ENCODE data around the gene PANX1.

PANX1 gene

DNA sequence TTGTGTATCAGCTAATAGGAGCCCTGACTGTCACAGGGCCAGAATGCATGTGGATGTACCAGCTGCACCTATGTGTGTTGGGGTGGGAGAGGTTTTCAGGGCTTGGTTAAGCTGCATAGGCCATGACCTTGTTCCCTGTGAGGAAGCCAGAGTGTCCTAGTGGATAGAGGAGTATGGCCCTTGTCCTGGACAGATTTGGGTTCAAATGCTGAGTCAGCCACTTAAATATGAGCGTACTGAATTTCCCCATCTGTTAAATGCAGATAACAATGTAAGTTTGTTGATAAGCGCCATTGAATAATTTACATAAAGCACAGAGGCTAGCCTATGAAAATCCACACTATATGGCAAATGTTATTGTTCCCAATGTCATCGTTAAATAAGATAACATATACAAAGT lies 74.4 kb downstream of the PANX1 start:
- DNase-seq: no peak

DNA sequence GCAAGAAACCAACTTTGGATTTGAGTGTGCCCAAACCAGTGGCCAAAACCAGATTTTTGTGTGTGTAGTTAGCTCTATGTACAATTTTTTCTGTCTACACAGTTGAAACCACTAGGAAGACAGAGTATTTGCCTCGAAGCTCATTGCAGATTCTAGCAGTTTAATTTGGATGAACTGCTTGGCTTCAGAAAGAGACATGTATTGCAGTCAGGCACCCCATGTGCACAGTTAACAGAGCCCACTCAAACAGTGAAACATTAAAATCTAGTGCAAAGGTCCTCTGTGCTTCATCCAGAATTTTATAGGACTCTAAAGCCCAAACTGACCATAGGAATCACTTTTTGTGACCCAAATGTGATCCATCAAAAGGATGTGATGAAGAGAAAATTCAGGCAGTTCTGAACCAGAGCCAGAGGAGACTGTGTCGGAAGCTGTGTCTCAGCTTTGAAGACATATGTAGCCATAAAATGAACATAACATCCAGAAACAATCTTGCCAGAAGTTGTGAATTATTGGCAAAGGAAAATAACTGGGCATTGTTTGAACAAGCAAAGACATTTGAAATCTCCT lies 82.7 kb downstream of the PANX1 start:
- DNase-seq: no peak
- no peaks in the 10 kb centered on the region for H3K36me3 ChIP-seq
- no peak overlapping the region for H3K27ac ChIP-seq
- no peaks in the 10 kb centered on the region for H3K9me3 ChIP-seq (ENCODE audit: severe bottlenecking)
- TF ChIP-seq, protein P1, sequence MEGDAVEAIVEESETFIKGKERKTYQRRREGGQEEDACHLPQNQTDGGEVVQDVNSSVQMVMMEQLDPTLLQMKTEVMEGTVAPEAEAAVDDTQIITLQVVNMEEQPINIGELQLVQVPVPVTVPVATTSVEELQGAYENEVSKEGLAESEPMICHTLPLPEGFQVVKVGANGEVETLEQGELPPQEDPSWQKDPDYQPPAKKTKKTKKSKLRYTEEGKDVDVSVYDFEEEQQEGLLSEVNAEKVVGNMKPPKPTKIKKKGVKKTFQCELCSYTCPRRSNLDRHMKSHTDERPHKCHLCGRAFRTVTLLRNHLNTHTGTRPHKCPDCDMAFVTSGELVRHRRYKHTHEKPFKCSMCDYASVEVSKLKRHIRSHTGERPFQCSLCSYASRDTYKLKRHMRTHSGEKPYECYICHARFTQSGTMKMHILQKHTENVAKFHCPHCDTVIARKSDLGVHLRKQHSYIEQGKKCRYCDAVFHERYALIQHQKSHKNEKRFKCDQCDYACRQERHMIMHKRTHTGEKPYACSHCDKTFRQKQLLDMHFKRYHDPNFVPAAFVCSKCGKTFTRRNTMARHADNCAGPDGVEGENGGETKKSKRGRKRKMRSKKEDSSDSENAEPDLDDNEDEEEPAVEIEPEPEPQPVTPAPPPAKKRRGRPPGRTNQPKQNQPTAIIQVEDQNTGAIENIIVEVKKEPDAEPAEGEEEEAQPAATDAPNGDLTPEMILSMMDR (IDR thresholded peaks at IDR 0.05; ENCODE audit: low read depth, low read length): no peak
- H3K4me3 ChIP-seq (ENCODE audit: low read depth, low read length): no peak overlapping the region
- H3K27me3 ChIP-seq (ENCODE audit: insufficient read depth, low read depth, severe bottlenecking): no peaks in the 10 kb centered on the region

More for the DNA sequence above, 74.4 kb downstream of the PANX1 start:
- H3K36me3 ChIP-seq: no peaks in the 10 kb centered on the region
- TF ChIP-seq, protein P1 (IDR thresholded peaks at IDR 0.05; ENCODE audit: low read depth, low read length): no peak
- H3K27me3 ChIP-seq (ENCODE audit: insufficient read depth, low read depth, severe bottlenecking): no peaks in the 10 kb centered on the region
- H3K4me3 ChIP-seq (ENCODE audit: low read depth, low read length): no peak overlapping the region
- H3K9me3 ChIP-seq (ENCODE audit: severe bottlenecking): no peaks in the 10 kb centered on the region
- H3K27ac ChIP-seq: no peak overlapping the region

DNA sequence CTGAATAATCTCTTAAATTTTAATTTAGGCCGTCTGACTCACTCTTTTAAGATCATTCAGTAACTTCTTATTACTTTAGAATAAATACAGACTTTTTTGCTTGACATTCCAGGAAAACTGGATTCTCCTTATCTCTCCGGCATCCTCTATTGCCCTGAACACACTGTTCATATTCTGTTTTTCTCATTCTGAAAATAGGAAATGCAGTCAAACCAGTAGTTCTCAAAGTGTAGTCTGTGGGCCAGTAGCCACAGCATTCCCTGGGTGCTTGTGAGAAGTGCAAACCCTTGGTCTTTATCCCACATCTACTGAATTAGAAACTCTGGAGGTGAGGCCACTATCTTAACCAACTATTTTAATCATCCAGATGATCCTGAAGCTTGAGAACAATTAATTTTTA lies 84.3 kb downstream of the PANX1 start:
- no peak overlapping the region for H3K4me3 ChIP-seq (ENCODE audit: low read depth, low read length)
- no peaks in the 10 kb centered on the region for H3K27me3 ChIP-seq (ENCODE audit: insufficient read depth, low read depth, severe bottlenecking)
- DNase-seq: no peak
- no peak overlapping the region for H3K27ac ChIP-seq
- H3K36me3 ChIP-seq: no peaks in the 10 kb centered on the region
- no peaks in the 10 kb centered on the region for H3K9me3 ChIP-seq (ENCODE audit: severe bottlenecking)
- TF ChIP-seq, protein P1 (IDR thresholded peaks at IDR 0.05; ENCODE audit: low read depth, low read length): no peak

DNA sequence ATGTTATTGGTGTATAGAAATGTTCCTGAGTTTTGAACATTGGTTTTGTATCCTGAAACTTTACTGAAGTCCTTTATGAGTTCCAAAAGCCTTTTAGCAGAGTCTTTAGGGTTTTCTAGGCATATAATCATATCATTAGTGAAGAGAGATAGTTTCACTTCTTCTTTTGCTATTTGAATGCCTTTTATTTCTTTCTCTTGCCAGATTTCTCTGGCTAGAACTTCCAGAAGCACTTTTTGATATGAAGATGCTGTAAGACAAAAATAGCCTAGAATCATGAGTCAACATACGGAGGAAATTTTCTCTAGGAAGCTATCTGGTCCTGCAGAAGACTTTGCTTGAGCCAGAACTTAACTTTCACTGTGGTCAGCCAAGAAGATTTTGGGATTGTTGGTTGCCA lies 89.1 kb downstream of the PANX1 start:
- H3K27me3 ChIP-seq (ENCODE audit: insufficient read depth, low read depth, severe bottlenecking): no peaks in the 10 kb centered on the region
- TF ChIP-seq, protein P1 (IDR thresholded peaks at IDR 0.05; ENCODE audit: low read depth, low read length): no peak
- no peak for DNase-seq
- peaks cover 10% of the 10 kb centered on the region for H3K9me3 ChIP-seq (ENCODE audit: severe bottlenecking)
- H3K4me3 ChIP-seq (ENCODE audit: low read depth, low read length): no peak overlapping the region
- H3K36me3 ChIP-seq: no peaks in the 10 kb centered on the region
- no peak overlapping the region for H3K27ac ChIP-seq

DNA sequence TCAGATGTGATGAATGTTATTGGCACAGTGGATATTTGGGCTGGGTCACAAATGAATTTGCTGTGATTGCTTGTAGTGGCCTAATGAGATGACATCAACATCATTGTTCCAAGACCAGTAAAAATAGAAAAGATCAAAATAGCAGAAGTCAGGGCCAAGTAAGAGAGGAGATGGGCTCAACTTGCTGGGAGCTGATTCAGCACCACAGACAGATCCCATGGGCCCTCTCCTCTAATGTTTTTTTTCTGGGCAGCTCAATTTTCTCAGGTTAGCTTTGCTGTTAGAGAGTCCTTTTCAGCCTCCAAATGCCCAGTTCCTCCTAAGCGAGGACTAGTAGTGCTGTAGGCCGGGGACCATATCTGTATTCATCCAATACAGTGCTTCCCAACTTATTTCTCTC lies 89.7 kb downstream of the PANX1 start:
- peaks cover 10% of the 10 kb centered on the region for H3K9me3 ChIP-seq (ENCODE audit: severe bottlenecking)
- H3K27me3 ChIP-seq (ENCODE audit: insufficient read depth, low read depth, severe bottlenecking): no peaks in the 10 kb centered on the region
- no peaks in the 10 kb centered on the region for H3K36me3 ChIP-seq
- no peak overlapping the region for H3K4me3 ChIP-seq (ENCODE audit: low read depth, low read length)
- no peak for DNase-seq
- TF ChIP-seq, protein P1 (IDR thresholded peaks at IDR 0.05; ENCODE audit: low read depth, low read length): no peak
- H3K27ac ChIP-seq: no peak overlapping the region

DNA sequence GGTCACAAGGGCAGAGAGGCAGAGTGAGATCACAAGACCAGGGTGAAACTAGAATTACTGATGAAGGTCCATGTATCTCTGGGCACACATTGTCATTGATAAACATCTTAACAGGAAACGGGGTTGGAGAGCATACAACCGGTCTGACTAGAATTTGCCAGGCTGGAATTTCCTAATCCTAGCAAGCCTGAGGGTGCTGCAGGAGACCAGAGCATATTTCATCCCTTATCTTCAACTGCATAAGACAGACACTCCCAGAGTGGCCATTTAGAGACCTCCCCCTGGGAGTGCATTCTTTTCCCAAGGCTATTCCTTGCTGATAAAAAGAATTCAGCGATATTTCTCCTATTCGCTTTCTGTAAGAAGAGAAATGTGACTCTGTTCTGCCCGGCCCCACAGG lies 91.1 kb downstream of the PANX1 start:
- TF ChIP-seq, protein P1 (IDR thresholded peaks at IDR 0.05; ENCODE audit: low read depth, low read length): no peak
- Histone ChIP-seq H3K27ac (no peak overlapping the region), H3K27me3 (ENCODE audit: insufficient read depth, low read depth, severe bottlenecking) (no peaks in the 10 kb centered on the region), H3K9me3 (ENCODE audit: severe bottlenecking) (peaks cover 10% of the 10 kb centered on the region), H3K4me3 (ENCODE audit: low read depth, low read length) (no peak overlapping the region), H3K36me3 (no peaks in the 10 kb centered on the region)
- DNase-seq: no peak
